HepG2 (cell line): ENCODE measurements around the gene PATZ1. TPM values are rescaled to one million over a fixed set of nuclear protein-coding genes. Genes with fewer than 3 reads are reported as not detected.
A peak's percentile ranks its signal among the peaks of the same experiment; 100 is the strongest.

ENCODE experiments used
- BRCA1 ChIP-seq: sonication (generic); formaldehyde crosslinking; IDR thresholded peaks from 2 replicates; pipeline ENCODE4 v1.4.0; 2020; ENCODE audit warnings: missing genetic modification reagents
- DNMT3B ChIP-seq: conservative IDR thresholded peaks from 2 replicates; pipeline ENCODE4 v1.6.1; 2016; ENCODE audit warnings: missing biosample characterization, control low read depth
- ERF ChIP-seq: IDR thresholded peaks from 2 replicates; pipeline ENCODE4 v1.6.1; 2018; ENCODE audit warnings: missing biosample characterization, missing genetic modification reagents
- HMGA1 ChIP-seq: sonication (generic); formaldehyde crosslinking; conservative IDR thresholded peaks from 2 replicates; pipeline ENCODE4 v1.4.0; 2020; ENCODE audit warnings: missing genetic modification reagents
- HNF4G ChIP-seq, 2 experiments: sonication (generic) in 1 of 2; formaldehyde crosslinking in 1 of 2; IDR thresholded peaks; 2 replicates each; pipeline versions ENCODE4 v1.4.0 to v1.6.1; 2011 to 2020; ENCODE audit warnings: borderline replicate concordance in 2 of 2, low read depth in 2 of 2, mild to moderate bottlenecking in 2 of 2, low read length in 1 of 2, missing genetic modification reagents in 1 of 2, moderate library complexity in 1 of 2
- KAT8 ChIP-seq: IDR thresholded peaks from 2 replicates; pipeline ENCODE4 v1.6.1; 2016; ENCODE audit warnings: missing genetic modification reagents, missing compliant biosample characterization
- KDM1A ChIP-seq: IDR thresholded peaks from 2 replicates; pipeline ENCODE4 v1.6.1; 2016; ENCODE audit warnings: missing compliant biosample characterization
- KDM4B ChIP-seq: sonication (generic); formaldehyde crosslinking; IDR thresholded peaks from 2 replicates; pipeline ENCODE4 v1.4.0; 2020; ENCODE audit warnings: missing genetic modification reagents
- KMT2B ChIP-seq: IDR thresholded peaks from 2 replicates; pipeline ENCODE4 v1.6.1; 2016; ENCODE audit warnings: missing genetic modification reagents, missing compliant biosample characterization
- MEIS2 ChIP-seq: sonication (generic); formaldehyde crosslinking; IDR thresholded peaks from 2 replicates; pipeline ENCODE4 v1.9.0; 2021; ENCODE audit warnings: mild to moderate bottlenecking, missing genetic modification reagents
- MTF1 ChIP-seq: sonication (generic); formaldehyde crosslinking; IDR thresholded peaks from 2 replicates; pipeline ENCODE4 v1.5.0; 2020; ENCODE audit warnings: missing genetic modification reagents
- PCBP1 ChIP-seq: fragments of 200-400 bp; formaldehyde crosslinking; IDR thresholded peaks from 2 replicates; pipeline ENCODE4 v1.6.1; 2017; ENCODE audit warnings: mild to moderate bottlenecking, low read depth, low read length, borderline replicate concordance
- POLR2A ChIP-seq, 2 experiments: IDR thresholded peaks; 2 replicates each; pipeline ENCODE4 v1.6.1; 2011; ENCODE audit warnings: low read depth in 2 of 2, low read length in 2 of 2, mild to moderate bottlenecking in 1 of 2, moderate library complexity in 1 of 2; ENCODE audit not compliant: insufficient read depth in 1 of 2
- SAFB2 ChIP-seq: sonication (generic); formaldehyde crosslinking; IDR thresholded peaks from 2 replicates; pipeline ENCODE4 v1.5.1; 2020; ENCODE audit warnings: missing genetic modification reagents, low read depth, mild to moderate bottlenecking, borderline replicate concordance
- SOX5 ChIP-seq: IDR thresholded peaks from 2 replicates; pipeline ENCODE4 v1.6.1; 2016; ENCODE audit warnings: borderline replicate concordance
- TCF12 ChIP-seq, 2 experiments: fragments of 450-650 bp in 1 of 2; sonication (generic) in 1 of 2; formaldehyde crosslinking in 1 of 2; IDR thresholded peaks; 2 replicates each; pipeline versions ENCODE4 v1.6.1 to v1.8.0; 2017 to 2022; ENCODE audit warnings: antibody characterized with exemption in 1 of 2, mild to moderate bottlenecking in 1 of 2, missing genetic modification reagents in 1 of 2, moderate library complexity in 1 of 2
- ZNF180 ChIP-seq: sonication (generic); formaldehyde crosslinking; IDR thresholded peaks from 2 replicates; pipeline ENCODE4 v1.4.0; 2020; ENCODE audit warnings: low read depth, missing genetic modification reagents, borderline replicate concordance
- ZNF253 ChIP-seq: sonication (generic); formaldehyde crosslinking; IDR thresholded peaks from 2 replicates; pipeline ENCODE4 v1.8.0; 2022; ENCODE audit warnings: mild to moderate bottlenecking, missing genetic modification reagents, borderline replicate concordance
- ZNF333 ChIP-seq: sonication (generic); formaldehyde crosslinking; IDR thresholded peaks from 2 replicates; pipeline ENCODE4 v1.4.0; 2020; ENCODE audit warnings: mild to moderate bottlenecking, missing genetic modification reagents, borderline replicate concordance
- ZNF569 ChIP-seq: sonication (generic); formaldehyde crosslinking; IDR thresholded peaks from 2 replicates; pipeline ENCODE4 v1.5.0; 2020; ENCODE audit warnings: mild to moderate bottlenecking, missing genetic modification reagents, moderate library complexity, borderline replicate concordance
- ZNF572 ChIP-seq: sonication (generic); formaldehyde crosslinking; IDR thresholded peaks from 2 replicates; pipeline ENCODE4 v1.5.1; 2020; ENCODE audit warnings: mild to moderate bottlenecking, missing genetic modification reagents
- ZNF773 ChIP-seq: sonication (generic); formaldehyde crosslinking; IDR thresholded peaks from 2 replicates; pipeline ENCODE4 v1.4.0; 2020; ENCODE audit warnings: missing genetic modification reagents, borderline replicate concordance
- ZSCAN22 ChIP-seq: sonication (generic); formaldehyde crosslinking; IDR thresholded peaks from 2 replicates; pipeline ENCODE4 v1.4.0; 2020; ENCODE audit warnings: mild to moderate bottlenecking, missing genetic modification reagents
- polyA plus RNA-seq, 8 experiments: library from polyadenylated mRNA; depleted of rRNA in 3 of 8; stranded (reverse) in 7 of 8; unstranded in 1 of 8; fragments of >200 nt; fragmentation: Illumina TruSeq in 4 of 8; extraction: Trizol in 4 of 8; gene quantifications; 2 replicates each; pipeline versions ENCODE4 v1.2.1 to v1.2.3, GENCODE V29; 2011 to 2016; ENCODE audit warnings: low read depth in 4 of 8, missing spikeins in 1 of 8, mixed read lengths in 1 of 8; ENCODE audit not compliant: insufficient read depth in 1 of 8
- total RNA-seq, 5 experiments: library from RNA; depleted of rRNA; stranded (reverse); fragments of >200 nt; fragmentation: Illumina TruSeq; extraction: Trizol; gene quantifications; 2 replicates each; pipeline ENCODE4 v1.2.3, GENCODE V29; 2016; ENCODE audit warnings: low read depth in 1 of 5
- TF ChIP-seq, protein P1 (sequence below): sonication (generic); formaldehyde crosslinking; conservative IDR thresholded peaks from 2 replicates; pipeline ENCODE4 v1.4.0; 2020; ENCODE audit warnings: missing genetic modification reagents
- TF ChIP-seq, protein P2 (sequence below): sonication (generic); formaldehyde crosslinking; IDR thresholded peaks from 2 replicates; pipeline ENCODE4 v1.9.0; 2021; ENCODE audit warnings: missing genetic modification reagents, borderline replicate concordance
- TF ChIP-seq, protein P3 (sequence below): IDR thresholded peaks from 2 replicates; pipeline ENCODE4 v1.6.1; 2016; ENCODE audit warnings: missing biosample characterization, missing genetic modification reagents, low read depth

The PATZ1 gene
- total and polyA plus RNA-seq, 2 of the 13 experiments (the other 11 are each of a cell fraction or from before 2014, with no cell fraction given): 24.9 to 30.5 TPM

DNA sequence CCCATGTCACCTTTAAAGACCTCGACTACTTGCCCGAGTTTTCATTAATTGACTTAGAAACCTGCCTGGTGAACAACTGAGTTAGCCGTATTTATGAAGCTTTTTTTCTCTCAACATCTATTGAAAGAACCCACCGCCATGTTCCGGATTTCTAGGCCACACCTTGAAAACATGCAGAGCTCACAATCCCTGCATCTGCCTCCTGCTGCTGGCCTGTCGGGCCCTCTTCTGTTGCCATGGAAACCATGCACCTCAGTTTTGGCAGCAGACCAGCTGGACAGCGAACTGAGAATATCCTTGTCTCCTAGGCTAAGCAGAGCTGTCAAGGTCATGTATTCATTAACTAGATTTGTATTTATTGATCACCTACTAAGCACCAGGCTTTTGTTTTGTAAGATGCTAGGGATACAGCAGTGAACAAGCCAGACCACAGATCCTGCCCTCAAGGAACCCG, 4.3 kb upstream of the PATZ1 start (continued):
- TF ChIP-seq HNF4G (IDR thresholded peaks at IDR 0.05; ENCODE audit: borderline replicate concordance, low read depth, low read length) (no peak), HNF4G (CRISPR knock-in tag; IDR thresholded peaks at IDR 0.05; ENCODE audit: borderline replicate concordance, low read depth) (no peak), MTF1 (CRISPR knock-in tag) (no peak), KAT8 (CRISPR knock-in tag) (no peak), KDM4B (no peak), SAFB2 (peak; percentile 40; the same call in 1 of the 2 replicates), ZSCAN22 (CRISPR knock-in tag) (no peak), ZNF333 (CRISPR knock-in tag) (no peak), ZNF180 (CRISPR knock-in tag) (no peak), PCBP1 (no peak), BRCA1 (CRISPR knock-in tag) (no peak), HMGA1 (CRISPR knock-in tag) (no peak), ERF (CRISPR knock-in tag) (no peak; the same call in 1 of the 2 replicates), KMT2B (no peak), KDM1A (peak; percentile 58; the same call in 1 of the 2 replicates), DNMT3B (CRISPR knock-in tag) (no peak), MEIS2 (CRISPR knock-in tag) (no peak), ZNF569 (CRISPR knock-in tag) (no peak), POLR2A (IDR thresholded peaks at IDR 0.05; ENCODE audit: insufficient read depth in 1 of 2, low read depth in 2 of 2, low read length in 2 of 2) (no peak), TCF12 (IDR thresholded peaks at IDR 0.05) (no peak), TCF12 (CRISPR knock-in tag; IDR thresholded peaks at IDR 0.05) (no peak), SOX5 (CRISPR knock-in tag) (peak; percentile 68; the same call in 1 of the 2 replicates), ZNF572 (CRISPR knock-in tag) (no peak), ZNF773 (CRISPR knock-in tag) (no peak), ZNF253 (CRISPR knock-in tag) (no peak)
- TF ChIP-seq, protein P1, sequence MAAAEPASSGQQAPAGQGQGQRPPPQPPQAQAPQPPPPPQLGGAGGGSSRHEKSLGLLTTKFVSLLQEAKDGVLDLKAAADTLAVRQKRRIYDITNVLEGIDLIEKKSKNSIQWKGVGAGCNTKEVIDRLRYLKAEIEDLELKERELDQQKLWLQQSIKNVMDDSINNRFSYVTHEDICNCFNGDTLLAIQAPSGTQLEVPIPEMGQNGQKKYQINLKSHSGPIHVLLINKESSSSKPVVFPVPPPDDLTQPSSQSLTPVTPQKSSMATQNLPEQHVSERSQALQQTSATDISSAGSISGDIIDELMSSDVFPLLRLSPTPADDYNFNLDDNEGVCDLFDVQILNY (CRISPR knock-in tag): no peak
- TF ChIP-seq, protein P2, sequence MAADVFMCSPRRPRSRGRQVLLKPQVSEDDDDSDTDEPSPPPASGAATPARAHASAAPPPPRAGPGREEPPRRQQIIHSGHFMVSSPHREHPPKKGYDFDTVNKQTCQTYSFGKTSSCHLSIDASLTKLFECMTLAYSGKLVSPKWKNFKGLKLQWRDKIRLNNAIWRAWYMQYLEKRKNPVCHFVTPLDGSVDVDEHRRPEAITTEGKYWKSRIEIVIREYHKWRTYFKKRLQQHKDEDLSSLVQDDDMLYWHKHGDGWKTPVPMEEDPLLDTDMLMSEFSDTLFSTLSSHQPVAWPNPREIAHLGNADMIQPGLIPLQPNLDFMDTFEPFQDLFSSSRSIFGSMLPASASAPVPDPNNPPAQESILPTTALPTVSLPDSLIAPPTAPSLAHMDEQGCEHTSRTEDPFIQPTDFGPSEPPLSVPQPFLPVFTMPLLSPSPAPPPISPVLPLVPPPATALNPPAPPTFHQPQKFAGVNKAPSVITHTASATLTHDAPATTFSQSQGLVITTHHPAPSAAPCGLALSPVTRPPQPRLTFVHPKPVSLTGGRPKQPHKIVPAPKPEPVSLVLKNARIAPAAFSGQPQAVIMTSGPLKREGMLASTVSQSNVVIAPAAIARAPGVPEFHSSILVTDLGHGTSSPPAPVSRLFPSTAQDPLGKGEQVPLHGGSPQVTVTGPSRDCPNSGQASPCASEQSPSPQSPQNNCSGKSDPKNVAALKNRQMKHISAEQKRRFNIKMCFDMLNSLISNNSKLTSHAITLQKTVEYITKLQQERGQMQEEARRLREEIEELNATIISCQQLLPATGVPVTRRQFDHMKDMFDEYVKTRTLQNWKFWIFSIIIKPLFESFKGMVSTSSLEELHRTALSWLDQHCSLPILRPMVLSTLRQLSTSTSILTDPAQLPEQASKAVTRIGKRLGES (CRISPR knock-in tag): no peak
- TF ChIP-seq, protein P3, sequence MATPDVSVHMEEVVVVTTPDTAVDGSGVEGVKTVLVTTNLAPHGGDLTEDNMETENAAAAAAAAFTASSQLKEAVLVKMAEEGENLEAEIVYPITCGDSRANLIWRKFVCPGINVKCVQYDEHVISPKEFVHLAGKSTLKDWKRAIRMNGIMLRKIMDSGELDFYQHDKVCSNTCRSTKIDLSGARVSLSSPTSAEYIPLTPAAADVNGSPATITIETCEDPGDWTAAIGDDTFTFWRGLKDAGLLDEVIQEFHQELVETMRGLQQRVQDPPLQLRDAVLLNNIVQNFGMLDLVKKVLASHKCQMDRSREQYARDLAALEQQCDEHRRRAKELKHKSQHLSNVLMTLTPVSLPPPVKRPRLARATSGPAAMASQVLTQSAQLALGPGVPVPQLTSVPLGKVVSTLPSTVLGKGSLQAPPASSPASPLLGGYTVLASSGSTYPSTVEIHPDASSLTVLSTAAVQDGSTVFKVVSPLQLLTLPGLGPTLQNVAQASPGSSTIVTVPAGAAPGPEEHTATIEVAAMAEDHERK (CRISPR knock-in tag): no peak
